ENCODE measurements around the gene GIMAP5.

The GIMAP5 gene

DNA sequence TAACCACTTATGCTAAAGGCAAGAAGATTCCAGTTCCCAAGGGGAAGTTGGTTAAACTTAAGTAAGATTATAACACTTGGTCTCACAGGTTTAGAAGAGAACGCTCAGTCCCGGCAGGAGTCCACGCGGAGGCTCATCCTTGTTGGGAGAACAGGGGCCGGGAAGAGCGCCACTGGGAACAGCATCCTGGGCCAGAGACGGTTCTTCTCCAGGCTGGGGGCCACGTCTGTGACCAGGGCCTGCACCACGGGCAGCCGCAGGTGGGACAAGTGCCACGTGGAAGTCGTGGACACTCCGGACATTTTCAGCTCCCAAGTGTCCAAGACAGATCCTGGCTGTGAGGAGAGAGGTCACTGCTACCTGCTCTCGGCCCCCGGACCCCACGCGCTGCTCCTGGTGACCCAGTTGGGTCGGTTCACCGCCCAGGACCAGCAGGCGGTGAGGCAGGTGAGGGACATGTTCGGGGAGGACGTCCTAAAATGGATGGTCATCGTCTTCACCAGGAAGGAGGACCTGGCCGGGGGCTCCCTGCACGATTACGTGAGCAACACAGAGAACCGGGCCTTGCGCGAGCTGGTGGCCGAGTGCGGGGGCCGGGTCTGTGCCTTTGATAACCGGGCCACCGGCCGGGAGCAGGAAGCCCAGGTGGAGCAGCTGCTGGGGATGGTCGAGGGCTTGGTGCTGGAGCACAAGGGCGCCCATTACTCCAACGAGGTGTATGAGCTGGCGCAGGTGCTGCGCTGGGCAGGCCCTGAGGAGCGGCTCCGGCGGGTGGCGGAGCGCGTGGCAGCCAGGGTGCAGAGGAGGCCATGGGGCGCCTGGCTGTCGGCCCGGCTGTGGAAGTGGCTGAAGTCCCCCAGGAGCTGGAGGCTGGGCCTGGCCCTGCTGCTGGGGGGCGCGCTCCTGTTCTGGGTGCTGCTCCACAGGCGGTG is 17.0 kb upstream of the GIMAP5 start:
- Histone ChIP-seq H3K4me3 (ENCODE audit: low read length) (no peak overlapping the region), H3K4me1 (ENCODE audit: control insufficient read depth, insufficient read depth, low read length) (no peaks in the 10 kb centered on the region), H3K36me3 (ENCODE audit: control insufficient read depth, insufficient read depth, low read length) (no peaks in the 10 kb centered on the region; the same call in 1 of the 2 replicates), H3K27ac (ENCODE audit: low read length) (no peak overlapping the region), H3K9me3 (ENCODE audit: control insufficient read depth, insufficient read depth, low read length) (no peaks in the 10 kb centered on the region), H3K27me3 (ENCODE audit: control insufficient read depth, insufficient read depth, low read length) (no peaks in the 10 kb centered on the region)
- DNase-seq (ENCODE audit: low read depth, low spot score): no peak
- no CpG with 5 or more reads among the region's 52 CpGs for WGBS (ENCODE audit: insufficient coverage, insufficient read length)

DNA sequence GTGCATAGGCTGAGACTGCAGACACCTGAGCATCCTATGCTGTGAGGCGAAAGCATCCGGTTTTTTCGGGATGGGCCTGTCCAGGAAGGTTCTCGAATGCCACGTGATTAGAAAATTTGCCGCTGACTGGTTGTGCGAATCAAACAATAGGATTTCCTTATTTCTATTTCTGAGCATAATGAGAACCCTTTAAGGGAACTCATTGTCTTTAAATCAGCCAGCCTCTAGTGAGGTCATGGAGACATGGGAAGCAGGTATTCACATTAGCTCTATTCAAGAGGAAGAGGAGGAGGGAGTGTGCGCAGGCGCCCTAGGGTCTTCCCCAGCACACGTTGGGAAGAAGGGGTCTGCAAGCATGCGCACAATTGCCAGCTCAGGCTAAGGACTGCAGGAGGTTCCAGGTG is 15.2 kb upstream of the GIMAP5 start:
- Histone ChIP-seq H3K9me3 (ENCODE audit: control insufficient read depth, insufficient read depth, low read length) (no peaks in the 10 kb centered on the region), H3K27ac (ENCODE audit: low read length) (no peak overlapping the region), H3K36me3 (ENCODE audit: control insufficient read depth, insufficient read depth, low read length) (no peaks in the 10 kb centered on the region; the same call in 1 of the 2 replicates), H3K4me3 (ENCODE audit: low read length) (no peak overlapping the region), H3K4me1 (ENCODE audit: control insufficient read depth, insufficient read depth, low read length) (no peaks in the 10 kb centered on the region), H3K27me3 (ENCODE audit: control insufficient read depth, insufficient read depth, low read length) (no peaks in the 10 kb centered on the region)
- no CpG with 5 or more reads among the region's 11 CpGs for WGBS (ENCODE audit: insufficient coverage, insufficient read length)
- DNase-seq (ENCODE audit: low read depth, low spot score): no peak

DNA sequence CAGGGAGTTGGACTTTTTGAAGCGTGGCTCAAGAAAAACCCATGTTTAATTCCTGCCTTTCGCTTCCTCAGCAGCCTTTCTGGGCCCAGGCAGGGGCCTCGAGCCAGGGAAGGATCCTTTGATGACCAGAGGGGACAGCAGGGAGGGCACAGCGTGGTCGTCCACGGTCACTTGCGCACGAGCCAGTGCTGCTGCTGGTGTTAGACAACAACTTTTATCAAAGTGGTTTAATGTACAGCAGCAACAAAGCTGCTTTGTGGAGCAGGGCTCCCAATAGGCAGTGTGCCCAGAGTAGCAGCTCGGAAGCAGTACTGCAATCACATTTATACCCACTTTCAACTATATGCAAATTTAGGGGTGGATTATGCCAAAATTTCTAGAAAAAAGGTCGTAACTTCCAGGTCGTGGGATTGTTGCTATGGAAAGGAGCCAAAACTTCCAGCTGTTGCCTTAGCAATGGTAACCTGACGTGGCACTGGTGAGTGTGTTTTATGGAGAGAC is 14.7 kb upstream of the GIMAP5 start:
- Histone ChIP-seq H3K4me1 (ENCODE audit: control insufficient read depth, insufficient read depth, low read length) (no peaks in the 10 kb centered on the region), H3K4me3 (ENCODE audit: low read length) (no peak overlapping the region), H3K27ac (ENCODE audit: low read length) (no peak overlapping the region), H3K36me3 (ENCODE audit: control insufficient read depth, insufficient read depth, low read length) (no peaks in the 10 kb centered on the region; the same call in 1 of the 2 replicates), H3K9me3 (ENCODE audit: control insufficient read depth, insufficient read depth, low read length) (no peaks in the 10 kb centered on the region), H3K27me3 (ENCODE audit: control insufficient read depth, insufficient read depth, low read length) (no peaks in the 10 kb centered on the region; the same call in 1 of the 2 replicates)
- DNase-seq (ENCODE audit: low read depth, low spot score): no peak
- no CpG with 5 or more reads among the region's 12 CpGs for WGBS (ENCODE audit: insufficient coverage, insufficient read length)

DNA sequence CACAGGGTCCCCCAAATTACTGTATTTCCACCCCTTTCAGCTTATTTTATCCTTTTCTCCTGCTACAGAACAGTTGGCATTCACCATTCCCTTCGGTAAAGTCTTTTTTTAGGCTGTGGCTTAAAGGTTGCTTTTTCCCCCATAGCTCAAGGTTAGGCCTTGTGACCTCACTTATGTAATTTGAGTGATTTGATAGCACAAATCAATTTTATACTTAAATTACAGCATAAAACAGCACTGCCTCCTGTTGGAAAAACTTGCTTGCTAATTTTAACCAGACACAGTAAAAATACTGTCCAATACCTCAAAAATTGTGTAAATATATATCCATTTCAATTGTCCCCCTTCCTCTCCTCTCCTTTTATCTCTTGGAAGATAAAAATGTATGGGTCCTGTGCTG is 13.8 kb upstream of the GIMAP5 start:
- H3K36me3 ChIP-seq (ENCODE audit: control insufficient read depth, insufficient read depth, low read length): no peaks in the 10 kb centered on the region; the same call in 1 of the 2 replicates
- H3K9me3 ChIP-seq (ENCODE audit: control insufficient read depth, insufficient read depth, low read length): no peaks in the 10 kb centered on the region
- DNase-seq (ENCODE audit: low read depth, low spot score): no peak
- no CpG with 5 or more reads among the region's 1 CpG for WGBS (ENCODE audit: insufficient coverage, insufficient read length)
- no peaks in the 10 kb centered on the region for H3K4me1 ChIP-seq (ENCODE audit: control insufficient read depth, insufficient read depth, low read length)
- no peak overlapping the region for H3K4me3 ChIP-seq (ENCODE audit: low read length)
- H3K27ac ChIP-seq (ENCODE audit: low read length): no peak overlapping the region
- peaks cover 3% of the 10 kb centered on the region; the same call in 1 of the 2 replicates for H3K27me3 ChIP-seq (ENCODE audit: control insufficient read depth, insufficient read depth, low read length)

DNA sequence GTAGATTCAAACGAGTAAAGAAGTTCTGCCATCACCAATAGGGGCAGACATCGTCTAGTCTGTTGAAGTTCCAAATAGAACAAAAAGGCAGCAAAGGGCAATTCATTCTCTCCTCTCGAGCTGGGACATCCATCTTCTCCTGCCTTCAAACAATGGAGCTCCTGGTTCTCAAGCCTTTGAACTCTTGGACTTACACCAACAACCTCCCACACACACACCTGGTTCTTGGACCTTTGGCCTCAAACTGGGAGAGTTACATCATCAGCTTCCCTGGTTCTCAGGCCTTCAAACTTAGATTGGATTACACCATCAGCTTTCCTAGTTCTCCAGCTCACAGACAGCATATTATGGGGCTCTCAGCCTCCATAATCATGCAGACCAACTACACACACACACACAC is 9.8 kb upstream of the GIMAP5 start:
- no peak overlapping the region for H3K4me3 ChIP-seq (ENCODE audit: low read length)
- no CpG with 5 or more reads among the region's 3 CpGs for WGBS (ENCODE audit: insufficient coverage, insufficient read length)
- peaks cover 13% of the 10 kb centered on the region for H3K27me3 ChIP-seq (ENCODE audit: control insufficient read depth, insufficient read depth, low read length)
- no peaks in the 10 kb centered on the region for H3K9me3 ChIP-seq (ENCODE audit: control insufficient read depth, insufficient read depth, low read length)
- no peaks in the 10 kb centered on the region for H3K4me1 ChIP-seq (ENCODE audit: control insufficient read depth, insufficient read depth, low read length)
- H3K36me3 ChIP-seq (ENCODE audit: control insufficient read depth, insufficient read depth, low read length): no peaks in the 10 kb centered on the region
- H3K27ac ChIP-seq (ENCODE audit: low read length): no peak overlapping the region
- DNase-seq (ENCODE audit: low read depth, low spot score): no peak

DNA sequence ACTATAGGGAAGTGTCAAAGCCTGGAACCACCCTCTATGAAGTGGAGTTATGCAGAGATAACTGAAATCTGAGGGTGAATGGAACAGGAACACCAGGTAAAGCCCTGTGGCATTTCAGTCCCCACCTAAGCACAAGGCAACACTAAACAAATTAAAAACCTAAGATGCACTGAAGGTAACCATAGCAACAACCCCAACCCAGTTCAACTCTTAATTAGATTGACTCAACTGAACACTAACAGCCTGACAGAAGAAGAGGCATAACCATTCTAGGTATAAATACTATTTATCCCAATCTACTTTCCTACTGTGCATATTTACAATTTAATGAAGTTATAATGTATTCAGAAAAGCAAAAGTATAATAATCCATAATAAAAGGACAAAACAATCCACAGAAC is 9.2 kb upstream of the GIMAP5 start:
- Histone ChIP-seq H3K9me3 (ENCODE audit: control insufficient read depth, insufficient read depth, low read length) (no peaks in the 10 kb centered on the region), H3K27me3 (ENCODE audit: control insufficient read depth, insufficient read depth, low read length) (peaks cover 19% of the 10 kb centered on the region)
- no peak for DNase-seq (ENCODE audit: low read depth, low spot score)

DNA sequence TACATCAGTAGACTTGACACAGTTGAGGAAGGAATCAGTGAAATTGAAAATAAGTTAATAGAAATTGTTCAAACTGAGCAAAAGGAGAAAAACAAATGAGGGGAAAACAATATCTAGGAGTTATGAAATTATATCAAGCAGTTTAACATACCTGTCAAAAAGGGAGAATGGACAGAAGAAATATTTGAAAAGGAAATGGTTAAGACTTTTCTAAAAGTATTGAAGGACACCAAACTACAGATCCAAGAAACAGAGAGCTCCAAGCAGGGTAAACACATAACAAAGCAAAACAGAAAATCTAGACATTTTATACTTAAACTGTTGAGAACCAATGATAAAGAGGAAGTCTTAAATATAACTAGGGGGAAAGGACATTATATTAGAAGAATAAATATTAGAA is 8.6 kb upstream of the GIMAP5 start:
- H3K27me3 ChIP-seq (ENCODE audit: control insufficient read depth, insufficient read depth, low read length): peaks cover 25% of the 10 kb centered on the region

More for the DNA sequence above, 9.2 kb upstream of the GIMAP5 start:
- Histone ChIP-seq H3K4me1 (ENCODE audit: control insufficient read depth, insufficient read depth, low read length) (no peaks in the 10 kb centered on the region), H3K36me3 (ENCODE audit: control insufficient read depth, insufficient read depth, low read length) (no peaks in the 10 kb centered on the region), H3K27ac (ENCODE audit: low read length) (no peak overlapping the region), H3K4me3 (ENCODE audit: low read length) (no peak overlapping the region)

DNA sequence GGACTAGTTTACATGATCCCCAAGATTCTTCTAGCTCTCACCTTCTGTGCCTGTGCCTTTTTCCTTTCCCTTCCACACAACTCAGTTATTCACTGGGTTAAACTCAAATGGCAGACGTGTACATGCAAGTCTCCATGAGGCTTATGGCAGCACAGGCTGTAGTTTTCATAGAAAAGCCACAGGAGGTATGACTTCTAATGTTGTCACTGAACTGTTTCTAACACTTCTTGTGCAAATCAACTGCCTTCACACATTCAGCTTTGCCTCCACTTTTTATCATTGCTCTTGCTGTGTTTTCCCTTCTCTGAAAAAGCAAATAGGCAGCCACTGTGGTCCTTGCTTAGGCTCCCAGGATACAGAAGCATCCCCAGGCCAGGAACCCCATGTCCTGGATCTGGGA is 5.3 kb upstream of the GIMAP5 start:
- Histone ChIP-seq H3K4me1 (ENCODE audit: control insufficient read depth, insufficient read depth, low read length) (no peaks in the 10 kb centered on the region), H3K4me3 (ENCODE audit: low read length) (no peak overlapping the region), H3K36me3 (ENCODE audit: control insufficient read depth, insufficient read depth, low read length) (no peaks in the 10 kb centered on the region), H3K27me3 (ENCODE audit: control insufficient read depth, insufficient read depth, low read length) (peaks cover 52% of the 10 kb centered on the region), H3K9me3 (ENCODE audit: control insufficient read depth, insufficient read depth, low read length) (no peaks in the 10 kb centered on the region), H3K27ac (ENCODE audit: low read length) (no peak overlapping the region)
- WGBS (ENCODE audit: insufficient coverage, insufficient read length): no CpG with 5 or more reads among the region's 1 CpG
- no peak for DNase-seq (ENCODE audit: low read depth, low spot score)

More for the DNA sequence above, 8.6 kb upstream of the GIMAP5 start:
- H3K9me3 ChIP-seq (ENCODE audit: control insufficient read depth, insufficient read depth, low read length): no peaks in the 10 kb centered on the region
- H3K27ac ChIP-seq (ENCODE audit: low read length): no peak overlapping the region
- H3K36me3 ChIP-seq (ENCODE audit: control insufficient read depth, insufficient read depth, low read length): no peaks in the 10 kb centered on the region
- no peak for DNase-seq (ENCODE audit: low read depth, low spot score)
- H3K4me3 ChIP-seq (ENCODE audit: low read length): no peak overlapping the region
- H3K4me1 ChIP-seq (ENCODE audit: control insufficient read depth, insufficient read depth, low read length): no peaks in the 10 kb centered on the region

DNA sequence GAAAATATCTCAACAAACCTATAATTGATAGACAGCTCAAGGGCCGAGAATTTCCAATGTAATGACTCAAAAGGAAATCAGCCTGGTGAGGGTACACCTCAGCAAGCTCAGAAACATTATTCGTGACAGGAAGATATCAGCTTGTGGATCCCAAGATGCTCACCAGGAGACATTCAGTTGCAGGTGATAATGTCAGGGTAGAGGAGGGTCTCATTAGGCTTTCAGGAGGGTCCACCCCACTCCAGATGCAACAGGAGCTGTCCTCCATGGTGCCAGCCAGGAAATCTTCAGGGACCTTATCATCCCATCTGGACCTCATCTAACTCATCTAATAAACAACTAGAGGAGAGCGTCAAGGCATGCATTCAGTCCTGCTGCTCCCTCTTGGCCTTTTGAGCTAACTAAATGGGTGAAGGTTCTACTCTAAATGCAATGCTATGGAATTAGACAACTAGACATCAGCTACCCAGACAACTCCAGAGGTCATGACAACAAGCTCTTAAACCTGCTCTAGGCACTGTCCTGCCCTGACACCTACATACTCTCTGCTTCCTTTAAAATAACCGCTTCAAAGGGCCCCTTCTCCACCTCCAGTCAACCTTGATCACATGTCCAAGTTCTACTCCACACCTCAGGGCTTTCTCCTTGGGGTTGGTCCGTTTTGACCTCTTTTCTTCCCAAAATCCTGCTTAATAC is 4.3 kb upstream of the GIMAP5 start:
- DNase-seq (ENCODE audit: low read depth, low spot score): no peak
- Histone ChIP-seq H3K4me3 (ENCODE audit: low read length) (no peak overlapping the region), H3K4me1 (ENCODE audit: control insufficient read depth, insufficient read depth, low read length) (no peaks in the 10 kb centered on the region), H3K36me3 (ENCODE audit: control insufficient read depth, insufficient read depth, low read length) (no peaks in the 10 kb centered on the region), H3K9me3 (ENCODE audit: control insufficient read depth, insufficient read depth, low read length) (no peaks in the 10 kb centered on the region), H3K27me3 (ENCODE audit: control insufficient read depth, insufficient read depth, low read length) (peaks cover 60% of the 10 kb centered on the region), H3K27ac (ENCODE audit: low read length) (no peak overlapping the region)
- no CpG with 5 or more reads among the region's 5 CpGs for WGBS (ENCODE audit: insufficient coverage, insufficient read length)

DNA sequence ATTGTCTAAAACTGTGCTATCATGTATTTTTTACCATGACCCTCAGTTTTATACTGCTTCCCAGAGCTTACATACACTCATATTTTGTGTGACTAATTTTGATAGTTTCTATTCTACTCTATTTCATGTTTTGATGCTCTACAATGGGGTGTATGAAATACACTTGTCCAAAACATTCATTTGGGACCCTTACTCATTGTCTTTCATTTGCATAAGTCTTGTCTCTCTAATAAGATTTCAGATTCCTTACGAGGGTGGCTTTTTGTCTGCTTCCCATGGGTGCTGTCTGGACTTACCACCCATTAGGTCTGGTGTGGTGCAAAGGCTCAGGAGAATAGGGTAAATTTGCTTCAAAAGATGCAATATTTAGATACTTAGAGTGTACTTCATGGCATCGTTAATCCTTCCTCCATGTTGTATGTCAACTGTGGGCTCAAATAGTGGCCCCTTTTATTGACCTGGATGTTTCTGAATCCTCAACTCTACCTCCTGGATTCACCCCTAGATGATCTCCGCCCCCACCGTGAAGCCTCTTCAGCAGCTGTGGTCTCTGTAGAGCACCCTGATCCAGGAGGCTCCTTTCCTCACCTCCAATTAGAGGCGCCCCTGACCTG is 3.6 kb upstream of the GIMAP5 start:
- Histone ChIP-seq H3K27ac (ENCODE audit: low read length) (no peak overlapping the region), H3K4me3 (ENCODE audit: low read length) (no peak overlapping the region), H3K27me3 (ENCODE audit: control insufficient read depth, insufficient read depth, low read length) (peaks cover 66% of the 10 kb centered on the region), H3K4me1 (ENCODE audit: control insufficient read depth, insufficient read depth, low read length) (no peaks in the 10 kb centered on the region), H3K36me3 (ENCODE audit: control insufficient read depth, insufficient read depth, low read length) (no peaks in the 10 kb centered on the region), H3K9me3 (ENCODE audit: control insufficient read depth, insufficient read depth, low read length) (no peaks in the 10 kb centered on the region)
- no CpG with 5 or more reads among the region's 5 CpGs for WGBS (ENCODE audit: insufficient coverage, insufficient read length)
- DNase-seq (ENCODE audit: low read depth, low spot score): no peak
